Raji (cell line): ENCODE data around the gene ZBED4.

ENCODE experiments used
- POLR2A ChIP-seq: IDR thresholded peaks from 2 replicates; pipeline ENCODE4 v1.6.1; 2011; ENCODE audit warnings: low read depth, low read length, control low read depth; ENCODE audit not compliant: insufficient read depth

ZBED4 gene

DNA sequence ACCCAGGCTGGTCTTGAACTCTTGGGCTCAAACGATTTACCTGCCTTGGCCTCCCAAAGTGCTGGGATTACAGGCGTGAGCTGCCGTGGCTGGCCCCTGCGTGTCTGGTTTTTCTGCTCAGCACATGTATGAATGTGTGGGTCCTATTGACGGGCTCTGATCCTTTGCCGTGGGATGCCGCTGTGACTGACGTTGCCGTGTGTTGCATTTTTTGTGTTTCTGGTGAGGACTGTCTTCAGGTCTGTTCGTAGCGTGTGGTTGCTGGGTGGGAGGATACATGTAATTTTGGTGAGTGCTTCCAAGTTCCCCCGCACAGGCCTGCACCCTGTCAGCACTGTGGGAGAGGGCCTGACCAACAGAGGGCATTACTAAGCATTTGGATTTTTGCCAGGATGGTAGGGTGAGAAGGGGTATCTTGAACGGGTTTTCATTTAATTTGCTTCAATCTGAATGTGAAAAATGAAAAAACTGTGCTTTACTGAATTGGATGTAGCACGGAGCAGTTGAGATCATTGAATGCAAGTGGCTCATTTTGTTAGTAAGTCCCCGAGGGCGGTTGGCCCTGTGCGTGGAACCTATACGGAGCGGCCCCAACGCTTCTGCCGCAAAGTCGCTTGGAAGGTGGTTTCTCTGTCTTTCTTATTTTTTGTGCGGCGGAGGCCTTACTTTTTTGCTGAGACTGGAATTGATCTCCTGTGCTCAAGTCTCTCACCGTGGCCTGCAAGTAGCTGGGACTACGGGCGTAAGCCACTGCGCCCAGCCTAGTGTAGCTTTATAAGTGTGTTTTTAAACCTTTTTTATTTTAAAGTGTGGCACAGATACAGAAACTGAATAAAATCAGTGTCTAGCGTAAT is 8.2 kb downstream of the ZBED4 start:
- TF ChIP-seq POLR2A = no peak

GRCh38 chr22:49862496-49862776 is 8.8 kb downstream of the ZBED4 start:
- no peak for TF ChIP-seq POLR2A

- no peak for TF ChIP-seq POLR2A
These were observed 10.3 kb downstream of the ZBED4 start for GRCh38 chr22:49863931-49864330.

GRCh38 chr22:49865156-49865555 is 11.5 kb downstream of the ZBED4 start:
- TF ChIP-seq POLR2A = no peak

- TF ChIP-seq POLR2A = no peak
These were observed 12.5 kb downstream of the ZBED4 start for GRCh38 chr22:49866134-49866533.

GRCh38 chr22:49866646-49867045 is 13.0 kb downstream of the ZBED4 start:
- TF ChIP-seq POLR2A = no peak

GRCh38 chr22:49867303-49868265 is 13.9 kb downstream of the ZBED4 start:
- no peak for TF ChIP-seq POLR2A

- no peak for TF ChIP-seq POLR2A
These were observed 15.6 kb downstream of the ZBED4 start for GRCh38 chr22:49869086-49869830.

DNA sequence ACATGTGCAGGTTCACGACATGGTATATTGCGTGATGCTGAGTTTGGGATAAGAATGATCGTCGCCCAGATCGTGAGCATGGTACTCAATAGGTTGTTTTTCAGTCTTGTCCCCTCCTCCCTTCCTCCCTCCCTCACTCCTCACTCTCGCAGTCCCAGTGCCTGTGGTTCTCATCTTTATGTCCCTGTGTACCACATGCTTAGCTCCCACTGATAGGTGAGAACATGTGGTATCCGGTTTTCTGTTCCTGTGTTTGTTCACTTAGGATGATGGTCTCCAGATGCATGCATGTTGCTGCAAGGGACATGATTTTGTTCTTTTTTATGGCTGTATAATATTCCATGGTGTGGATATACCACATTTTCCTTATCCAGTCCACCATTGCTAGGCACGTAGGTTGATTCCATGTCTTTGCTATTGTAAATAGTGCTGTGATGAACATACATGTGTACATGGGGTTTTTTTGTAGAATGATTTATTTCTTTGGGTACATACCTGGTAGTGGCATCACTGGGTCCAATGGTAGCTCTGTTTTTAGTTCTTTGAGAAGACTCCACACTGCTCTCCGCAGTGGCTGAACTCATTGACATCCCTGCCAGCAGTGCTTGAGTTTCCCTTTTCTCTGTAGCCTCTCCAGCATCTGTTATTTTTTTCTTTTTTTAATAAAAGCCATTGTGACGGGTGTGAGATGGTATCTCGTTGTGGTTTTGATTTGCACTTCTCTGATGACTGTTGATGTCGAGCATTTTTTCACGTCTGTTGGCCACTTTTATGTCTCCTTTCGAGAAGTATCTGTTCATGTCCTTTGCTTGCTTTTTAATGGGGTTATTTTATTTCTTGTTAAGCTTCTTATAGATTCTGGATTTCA is 16.4 kb downstream of the ZBED4 start:
- TF ChIP-seq POLR2A = no peak

GRCh38 chr22:49871482-49871881 is 17.8 kb downstream of the ZBED4 start:
- TF ChIP-seq POLR2A = no peak

DNA sequence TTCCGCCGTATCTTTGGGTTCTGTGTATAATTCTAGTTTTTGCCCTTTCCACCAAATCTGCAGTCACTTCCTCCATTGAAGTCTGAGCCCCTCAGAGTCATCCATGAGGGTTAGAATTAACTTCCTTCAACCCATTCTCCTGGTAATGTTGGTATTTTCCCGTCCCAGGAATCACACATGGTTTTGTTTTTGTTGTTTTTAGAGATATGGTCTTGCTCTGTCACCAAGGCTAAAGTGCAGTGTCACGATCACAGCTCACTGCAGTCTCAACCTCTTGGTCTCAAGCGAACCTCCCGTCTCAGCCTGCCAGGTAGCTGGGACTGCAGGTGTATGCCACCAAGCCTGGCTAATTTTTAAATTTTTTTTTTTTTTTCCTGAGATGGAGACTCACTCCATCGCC is 18.7 kb downstream of the ZBED4 start:
- TF ChIP-seq POLR2A = no peak

DNA sequence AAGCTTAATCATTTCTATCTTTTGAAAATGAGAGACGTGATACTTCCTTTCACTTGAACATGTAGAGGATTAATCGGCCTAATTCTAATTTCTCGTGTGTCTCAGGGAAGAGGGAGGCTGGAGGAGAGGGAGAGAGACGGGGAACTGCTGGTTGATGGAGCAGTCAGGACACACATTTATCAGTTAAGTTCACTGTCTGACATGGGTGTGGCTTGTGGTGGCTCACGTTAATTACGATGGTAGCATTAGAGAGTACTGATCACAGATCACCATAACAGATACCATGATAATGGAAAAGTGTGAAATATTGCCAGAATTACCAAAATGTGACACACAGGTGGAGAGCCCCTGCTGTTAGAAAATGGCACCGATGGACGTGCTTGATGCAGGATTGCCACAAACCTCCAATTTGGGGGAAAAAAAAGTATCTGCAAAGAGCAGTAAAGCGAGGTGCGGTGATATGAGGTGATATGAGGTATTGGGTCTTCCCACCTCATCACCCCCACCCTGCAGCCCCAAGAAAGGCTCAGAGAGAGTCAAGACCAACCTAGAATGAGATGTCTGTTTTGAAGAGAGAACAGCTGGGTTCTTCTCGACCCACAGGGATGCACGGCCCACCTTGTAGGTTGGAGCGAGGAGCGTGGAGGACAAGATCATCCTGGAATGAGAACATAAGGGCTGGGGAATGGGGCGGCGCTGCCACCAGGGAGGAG is 19.7 kb downstream of the ZBED4 start:
- no peak for TF ChIP-seq POLR2A

DNA sequence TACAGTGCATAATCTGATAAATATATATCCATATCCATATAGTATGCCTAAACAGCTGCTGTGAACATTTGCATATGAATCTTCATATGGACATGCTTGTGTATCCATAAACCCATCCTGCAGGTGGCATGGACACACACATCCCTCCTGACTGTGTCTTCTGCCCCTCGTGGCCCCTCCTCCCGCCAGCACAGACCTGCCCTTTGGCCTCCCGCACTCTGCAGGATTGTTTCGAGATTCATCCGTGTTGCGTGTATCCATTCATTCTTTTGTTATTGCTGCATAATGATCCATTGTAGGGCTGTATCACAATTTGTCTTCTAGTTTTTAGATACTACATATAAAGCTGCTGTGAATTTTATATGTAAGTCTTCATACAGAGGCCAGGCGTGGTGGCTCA is 24.0 kb downstream of the ZBED4 start:
- TF ChIP-seq POLR2A = no peak

GRCh38 chr22:49878206-49878605 is 24.6 kb downstream of the ZBED4 start:
- TF ChIP-seq POLR2A = no peak
